ENCODE measurements around the gene LRRC15.
A peak's percentile ranks its signal among the peaks of the same experiment; 100 is the strongest.

The LRRC15 gene

GRCh38 chr3:194399166-194399565, 29.6 kb upstream of the LRRC15 start, which contains the start of gene GP5:
Gene GP5, minus strand, starts transcription at chr3:194399266. Its CDS starts 984 bp downstream, at chr3:194398282.
- H2BK120ac ChIP-seq (ENCODE audit: low read depth, low read length): no peak within 1 kb of the TSS
- H4K8ac ChIP-seq (ENCODE audit: low read length): no peak within 1 kb of the TSS
- no peak within 1 kb of the TSS for H3K27ac ChIP-seq (ENCODE audit: low read length, poor library complexity, severe bottlenecking)
- H2AFZ ChIP-seq (ENCODE audit: low read depth, low read length): no peak within 1 kb of the TSS
- H2BK12ac ChIP-seq (ENCODE audit: low read length in 2 of 2): no peak within 1 kb of the TSS
- H3K4ac ChIP-seq (ENCODE audit: low read depth in 1 of 2, low read length in 2 of 2): no peak within 1 kb of the TSS
- no peak within 1 kb of the TSS for H4K91ac ChIP-seq (ENCODE audit: low read length)
- H2BK15ac ChIP-seq (ENCODE audit: low read depth, poor library complexity, severe bottlenecking): no peak within 1 kb of the TSS
- H3K14ac ChIP-seq (ENCODE audit: low read length in 2 of 2): no peak within 1 kb of the TSS
- peaks cover 12% of the 10 kb centered on the region for H3K4me1 ChIP-seq (ENCODE audit: control insufficient read depth, insufficient read depth, low read depth, low read length)
- H3K9ac ChIP-seq (ENCODE audit: low read length): no peak within 1 kb of the TSS
- no peak within 1 kb of the TSS for H3K4me2 ChIP-seq (ENCODE audit: low read length, poor library complexity, severe bottlenecking)
- peaks cover 19 to 48% of the 10 kb centered on the region in 2 experiments for H3K27me3 ChIP-seq (ENCODE audit: control insufficient read depth in 1 of 2, insufficient read depth in 1 of 2, low read length in 2 of 2)
- no peak within 1 kb of the TSS for H2AK5ac ChIP-seq (ENCODE audit: low read length, severe bottlenecking)
- H3K18ac ChIP-seq (ENCODE audit: low read depth in 1 of 2, low read length in 2 of 2): no peak within 1 kb of the TSS
- peaks cover 6 to 30% of the 10 kb centered on the region in 2 experiments for H3K36me3 ChIP-seq (ENCODE audit: control insufficient read depth in 1 of 2, insufficient read depth in 2 of 2, low read depth in 1 of 2, low read length in 2 of 2)
- 100% methylated on average over 1 of the region's 2 CpGs for WGBS
- no peak within 1 kb of the TSS for H3K23ac ChIP-seq (ENCODE audit: low read length in 2 of 2)
- peak within 1 kb of the TSS in 1 of 2 experiments; percentile 45 for H3K4me3 ChIP-seq (ENCODE audit: insufficient read depth in 1 of 2, low read depth in 1 of 2, low read length in 2 of 2)
- H3K9me3 ChIP-seq (ENCODE audit: control insufficient read depth, low read length): no peaks in the 10 kb centered on the region
- H2BK5ac ChIP-seq (ENCODE audit: low read depth, low read length, poor library complexity, severe bottlenecking): no peak within 1 kb of the TSS
- H3K79me1 ChIP-seq (replicated peaks; ENCODE audit: low read length, poor library complexity, severe bottlenecking): no peaks in the 10 kb centered on the region
- no peak for DNase-seq

- DNase-seq: no peak
- H3K27ac ChIP-seq (ENCODE audit: low read length, poor library complexity, severe bottlenecking): no peak overlapping the region
- H2BK15ac ChIP-seq (ENCODE audit: low read depth, poor library complexity, severe bottlenecking): no peak overlapping the region
- no peak overlapping the region for H3K4ac ChIP-seq (ENCODE audit: low read depth in 1 of 2, low read length in 2 of 2)
- H3K23ac ChIP-seq (ENCODE audit: low read length in 2 of 2): no peak overlapping the region
- no peak overlapping the region for H2BK12ac ChIP-seq (ENCODE audit: low read length in 2 of 2)
- no peaks in the 10 kb centered on the region for H3K79me1 ChIP-seq (replicated peaks; ENCODE audit: low read length, poor library complexity, severe bottlenecking)
- H3K4me3 ChIP-seq (ENCODE audit: insufficient read depth in 1 of 2, low read depth in 1 of 2, low read length in 2 of 2): peak overlapping the region in 1 of 2 experiments; percentile 45
- peaks cover 12% of the 10 kb centered on the region for H3K4me1 ChIP-seq (ENCODE audit: control insufficient read depth, insufficient read depth, low read depth, low read length)
- no peak overlapping the region for H3K4me2 ChIP-seq (ENCODE audit: low read length, poor library complexity, severe bottlenecking)
- H2BK120ac ChIP-seq (ENCODE audit: low read depth, low read length): no peak overlapping the region
- H4K8ac ChIP-seq (ENCODE audit: low read length): no peak overlapping the region
- H3K27me3 ChIP-seq (ENCODE audit: control insufficient read depth in 1 of 2, insufficient read depth in 1 of 2, low read length in 2 of 2): peaks cover 19 to 49% of the 10 kb centered on the region in 2 experiments
- no peak overlapping the region for H2AK5ac ChIP-seq (ENCODE audit: low read length, severe bottlenecking)
- H2AFZ ChIP-seq (ENCODE audit: low read depth, low read length): no peak overlapping the region
- no peak overlapping the region for H3K14ac ChIP-seq (ENCODE audit: low read length in 2 of 2)
- H3K36me3 ChIP-seq (ENCODE audit: control insufficient read depth in 1 of 2, insufficient read depth in 2 of 2, low read depth in 1 of 2, low read length in 2 of 2): peaks cover 6 to 16% of the 10 kb centered on the region in 2 experiments
- no peak overlapping the region for H4K91ac ChIP-seq (ENCODE audit: low read length)
- no peaks in the 10 kb centered on the region for H3K9me3 ChIP-seq (ENCODE audit: control insufficient read depth, low read length)
- H2BK5ac ChIP-seq (ENCODE audit: low read depth, low read length, poor library complexity, severe bottlenecking): no peak overlapping the region
- H3K18ac ChIP-seq (ENCODE audit: low read depth in 1 of 2, low read length in 2 of 2): no peak overlapping the region
- no peak overlapping the region for H3K9ac ChIP-seq (ENCODE audit: low read length)
- WGBS: 75% methylated on average over 38 of the region's 38 CpGs
Observed at GRCh38 chr3:194397757-194398312, 28.3 kb upstream of the LRRC15 start.

DNA sequence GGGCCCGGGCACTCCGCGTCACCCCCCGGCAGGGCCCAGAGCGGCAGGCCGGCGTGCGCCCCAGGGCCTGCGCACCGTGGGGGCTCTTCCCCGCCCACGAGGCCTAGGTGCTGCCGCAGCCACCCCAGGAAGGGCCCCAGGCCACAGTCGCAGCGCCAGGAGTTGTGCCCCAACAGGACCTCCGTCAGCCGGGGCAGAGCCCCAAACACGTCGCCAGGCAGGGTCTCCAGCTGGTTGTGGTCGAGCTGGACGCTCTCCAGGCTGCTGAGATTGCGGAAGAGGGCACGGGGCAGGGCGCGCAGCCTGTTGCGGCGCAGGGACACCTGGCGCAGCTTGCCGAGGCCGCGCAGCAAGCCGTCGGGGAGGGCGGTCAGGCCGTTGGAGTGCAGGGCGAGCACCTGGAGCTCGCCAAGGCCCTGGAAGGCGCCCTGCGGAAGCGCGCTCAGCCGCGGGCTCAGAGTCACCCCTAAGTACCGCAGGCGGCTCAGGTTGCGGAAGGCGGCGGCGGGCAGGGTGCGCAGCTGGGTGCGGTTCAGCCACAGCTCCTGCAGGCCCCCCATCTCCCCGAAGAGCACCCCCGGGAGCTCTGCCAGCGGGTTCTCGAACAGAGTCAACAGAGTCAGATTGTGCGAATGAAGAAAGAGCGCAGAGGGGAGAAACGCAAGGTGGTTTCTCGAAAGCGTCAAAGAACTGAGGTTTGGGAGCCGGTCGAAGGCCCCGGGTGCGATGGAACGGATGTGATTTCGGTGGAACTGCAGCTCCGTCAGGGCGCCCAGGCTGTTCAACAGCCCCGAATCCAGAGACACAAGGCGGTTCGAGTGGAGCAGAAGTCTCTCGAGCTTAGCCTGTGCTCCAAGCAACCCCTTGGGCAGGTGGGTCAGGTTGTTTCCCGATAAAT, 27.6 kb upstream of the LRRC15 start:
- 30% methylated on average over 73 of the region's 73 CpGs for WGBS
- peak overlapping the region; percentile 73 to 94 for H3K18ac ChIP-seq (ENCODE audit: low read depth in 1 of 2, low read length in 2 of 2)
- H3K36me3 ChIP-seq (ENCODE audit: control insufficient read depth in 1 of 2, insufficient read depth in 2 of 2, low read depth in 1 of 2, low read length in 2 of 2): peaks cover 6 to 9% of the 10 kb centered on the region in 2 experiments
- no peak overlapping the region for H3K4me2 ChIP-seq (ENCODE audit: low read length, poor library complexity, severe bottlenecking)
- peak overlapping the region; percentile 69 to 73 for H3K4ac ChIP-seq (ENCODE audit: low read depth in 1 of 2, low read length in 2 of 2)
- peak; percentile 49 for DNase-seq
- peaks cover 19 to 55% of the 10 kb centered on the region in 2 experiments for H3K27me3 ChIP-seq (ENCODE audit: control insufficient read depth in 1 of 2, insufficient read depth in 1 of 2, low read length in 2 of 2)
- no peak overlapping the region for H2AK5ac ChIP-seq (ENCODE audit: low read length, severe bottlenecking)
- H2AFZ ChIP-seq (ENCODE audit: low read depth, low read length): peak overlapping the region; percentile 81
- no peak overlapping the region for H3K9ac ChIP-seq (ENCODE audit: low read length)
- no peak overlapping the region for H2BK5ac ChIP-seq (ENCODE audit: low read depth, low read length, poor library complexity, severe bottlenecking)
- no peak overlapping the region for H2BK120ac ChIP-seq (ENCODE audit: low read depth, low read length)
- no peak overlapping the region for H3K27ac ChIP-seq (ENCODE audit: low read length, poor library complexity, severe bottlenecking)
- H3K4me1 ChIP-seq (ENCODE audit: control insufficient read depth, insufficient read depth, low read depth, low read length): peaks cover 12% of the 10 kb centered on the region
- peak overlapping the region; percentile 49 to 83 for H2BK12ac ChIP-seq (ENCODE audit: low read length in 2 of 2)
- no peak overlapping the region for H3K4me3 ChIP-seq (ENCODE audit: insufficient read depth in 1 of 2, low read depth in 1 of 2, low read length in 2 of 2)
- peak overlapping the region; percentile 83 for H4K8ac ChIP-seq (ENCODE audit: low read length)
- no peak overlapping the region for H2BK15ac ChIP-seq (ENCODE audit: low read depth, poor library complexity, severe bottlenecking)
- H3K9me3 ChIP-seq (ENCODE audit: control insufficient read depth, low read length): no peaks in the 10 kb centered on the region
- H3K79me1 ChIP-seq (replicated peaks; ENCODE audit: low read length, poor library complexity, severe bottlenecking): no peaks in the 10 kb centered on the region
- H4K91ac ChIP-seq (ENCODE audit: low read length): peak overlapping the region; percentile 81
- peak overlapping the region in 1 of 2 experiments; percentile 81 for H3K14ac ChIP-seq (ENCODE audit: low read length in 2 of 2)
- peak overlapping the region in 1 of 2 experiments; percentile 68 for H3K23ac ChIP-seq (ENCODE audit: low read length in 2 of 2)

DNA sequence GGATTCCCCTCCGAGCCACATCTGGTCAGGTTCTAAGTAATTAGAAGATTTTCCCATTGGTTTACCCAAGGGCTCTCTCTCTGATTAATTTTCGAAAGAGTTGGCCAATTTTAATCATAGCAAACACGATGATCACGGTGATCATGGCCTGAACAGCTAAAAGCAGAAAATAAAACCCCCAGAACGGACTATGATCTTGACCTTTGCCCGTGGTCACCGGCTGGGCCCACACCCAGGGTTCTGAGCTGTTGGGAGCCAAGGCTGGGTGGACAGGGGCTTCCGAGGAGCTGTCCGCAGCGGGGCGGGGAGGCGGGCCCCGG, 27.0 kb upstream of the LRRC15 start:
- no peak overlapping the region for H4K91ac ChIP-seq (ENCODE audit: low read length)
- no peak overlapping the region for H3K9ac ChIP-seq (ENCODE audit: low read length)
- no peak overlapping the region for H3K14ac ChIP-seq (ENCODE audit: low read length in 2 of 2)
- no peak for DNase-seq
- no peak overlapping the region for H3K27ac ChIP-seq (ENCODE audit: low read length, poor library complexity, severe bottlenecking)
- peak overlapping the region; percentile 21 to 69 for H3K4ac ChIP-seq (ENCODE audit: low read depth in 1 of 2, low read length in 2 of 2)
- H3K36me3 ChIP-seq (ENCODE audit: control insufficient read depth in 1 of 2, insufficient read depth in 2 of 2, low read depth in 1 of 2, low read length in 2 of 2): peaks cover 4 to 6% of the 10 kb centered on the region in 2 experiments
- H2BK12ac ChIP-seq (ENCODE audit: low read length in 2 of 2): no peak overlapping the region
- peak overlapping the region; percentile 73 to 94 for H3K18ac ChIP-seq (ENCODE audit: low read depth in 1 of 2, low read length in 2 of 2)
- no peak overlapping the region for H2BK120ac ChIP-seq (ENCODE audit: low read depth, low read length)
- peaks cover 19 to 55% of the 10 kb centered on the region in 2 experiments for H3K27me3 ChIP-seq (ENCODE audit: control insufficient read depth in 1 of 2, insufficient read depth in 1 of 2, low read length in 2 of 2)
- H3K4me1 ChIP-seq (ENCODE audit: control insufficient read depth, insufficient read depth, low read depth, low read length): peaks cover 12% of the 10 kb centered on the region
- no peak overlapping the region for H4K8ac ChIP-seq (ENCODE audit: low read length)
- WGBS: 26% methylated on average over 13 of the region's 13 CpGs
- no peaks in the 10 kb centered on the region for H3K79me1 ChIP-seq (replicated peaks; ENCODE audit: low read length, poor library complexity, severe bottlenecking)
- no peak overlapping the region for H2BK15ac ChIP-seq (ENCODE audit: low read depth, poor library complexity, severe bottlenecking)
- H2BK5ac ChIP-seq (ENCODE audit: low read depth, low read length, poor library complexity, severe bottlenecking): no peak overlapping the region
- no peak overlapping the region for H2AK5ac ChIP-seq (ENCODE audit: low read length, severe bottlenecking)
- H3K4me2 ChIP-seq (ENCODE audit: low read length, poor library complexity, severe bottlenecking): peak overlapping the region; percentile 16
- no peak overlapping the region for H3K23ac ChIP-seq (ENCODE audit: low read length in 2 of 2)
- peak overlapping the region in 1 of 2 experiments; percentile 50 for H3K4me3 ChIP-seq (ENCODE audit: insufficient read depth in 1 of 2, low read depth in 1 of 2, low read length in 2 of 2)
- H2AFZ ChIP-seq (ENCODE audit: low read depth, low read length): no peak overlapping the region
- no peaks in the 10 kb centered on the region for H3K9me3 ChIP-seq (ENCODE audit: control insufficient read depth, low read length)

Data from mesenchymal stem cell (in vitro differentiated cells and primary cell).